ENCODE results near the gene BCL2.

DNA sequence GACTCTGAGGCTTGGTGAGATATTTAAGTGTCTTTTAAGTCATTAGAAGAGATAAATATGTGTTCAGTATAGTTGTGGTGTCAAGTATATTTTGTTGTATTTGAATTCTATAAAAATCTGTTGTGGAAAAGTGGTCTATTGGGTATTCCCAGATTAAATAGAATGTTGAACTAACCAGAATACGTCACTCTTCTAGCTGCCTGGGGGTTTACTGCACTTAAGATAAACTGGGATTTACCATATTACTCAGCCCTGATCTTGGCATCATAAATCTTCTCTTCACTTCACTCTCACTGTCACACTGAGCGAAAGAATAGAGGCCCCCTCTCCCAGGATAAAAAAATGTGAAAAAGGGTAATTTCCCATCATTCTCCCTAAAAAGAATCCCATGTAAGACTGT is 129.8 kb downstream of the BCL2 start:
- TF ChIP-seq FOXM1 (IDR thresholded peaks at IDR 0.05; ENCODE audit: borderline replicate concordance, low read depth) (no peak), YY1 (IDR thresholded peaks at IDR 0.05; ENCODE audit: low read depth) (no peak), CEBPB (IDR thresholded peaks at IDR 0.05) (no peak), EGR1 (IDR thresholded peaks at IDR 0.05) (no peak), ZBTB7A (IDR thresholded peaks at IDR 0.05; ENCODE audit: low read depth) (no peak)
- TF ChIP-seq, protein P1, sequence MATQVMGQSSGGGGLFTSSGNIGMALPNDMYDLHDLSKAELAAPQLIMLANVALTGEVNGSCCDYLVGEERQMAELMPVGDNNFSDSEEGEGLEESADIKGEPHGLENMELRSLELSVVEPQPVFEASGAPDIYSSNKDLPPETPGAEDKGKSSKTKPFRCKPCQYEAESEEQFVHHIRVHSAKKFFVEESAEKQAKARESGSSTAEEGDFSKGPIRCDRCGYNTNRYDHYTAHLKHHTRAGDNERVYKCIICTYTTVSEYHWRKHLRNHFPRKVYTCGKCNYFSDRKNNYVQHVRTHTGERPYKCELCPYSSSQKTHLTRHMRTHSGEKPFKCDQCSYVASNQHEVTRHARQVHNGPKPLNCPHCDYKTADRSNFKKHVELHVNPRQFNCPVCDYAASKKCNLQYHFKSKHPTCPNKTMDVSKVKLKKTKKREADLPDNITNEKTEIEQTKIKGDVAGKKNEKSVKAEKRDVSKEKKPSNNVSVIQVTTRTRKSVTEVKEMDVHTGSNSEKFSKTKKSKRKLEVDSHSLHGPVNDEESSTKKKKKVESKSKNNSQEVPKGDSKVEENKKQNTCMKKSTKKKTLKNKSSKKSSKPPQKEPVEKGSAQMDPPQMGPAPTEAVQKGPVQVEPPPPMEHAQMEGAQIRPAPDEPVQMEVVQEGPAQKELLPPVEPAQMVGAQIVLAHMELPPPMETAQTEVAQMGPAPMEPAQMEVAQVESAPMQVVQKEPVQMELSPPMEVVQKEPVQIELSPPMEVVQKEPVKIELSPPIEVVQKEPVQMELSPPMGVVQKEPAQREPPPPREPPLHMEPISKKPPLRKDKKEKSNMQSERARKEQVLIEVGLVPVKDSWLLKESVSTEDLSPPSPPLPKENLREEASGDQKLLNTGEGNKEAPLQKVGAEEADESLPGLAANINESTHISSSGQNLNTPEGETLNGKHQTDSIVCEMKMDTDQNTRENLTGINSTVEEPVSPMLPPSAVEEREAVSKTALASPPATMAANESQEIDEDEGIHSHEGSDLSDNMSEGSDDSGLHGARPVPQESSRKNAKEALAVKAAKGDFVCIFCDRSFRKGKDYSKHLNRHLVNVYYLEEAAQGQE (IDR thresholded peaks at IDR 0.05; ENCODE audit: low read depth) = no peak

All from Ishikawa (cell line).